SK-N-MC (cell line): ENCODE data around the gene PCED1B.

Experiments
- EZH2 ChIP-seq: fragments of 200-600 bp; sonication (generic); IDR thresholded peaks from one replicate; pipeline ENCODE4 v1.6.1; 2017; ENCODE audit warnings: antibody characterized with exemption
- FOXP2 ChIP-seq: optimal IDR thresholded peaks from 2 replicates; pipeline ENCODE3; 2011; ENCODE audit warnings: mild to moderate bottlenecking, moderate library complexity; ENCODE audit not compliant: insufficient read depth; ENCODE audit errors: extremely low read length, control extremely low read depth
- POLR2AphosphoS5 ChIP-seq: IDR thresholded peaks from 2 replicates; pipeline ENCODE4 v1.6.1; 2012; ENCODE audit warnings: mild to moderate bottlenecking, low read depth, low read length, borderline replicate concordance

DNA sequence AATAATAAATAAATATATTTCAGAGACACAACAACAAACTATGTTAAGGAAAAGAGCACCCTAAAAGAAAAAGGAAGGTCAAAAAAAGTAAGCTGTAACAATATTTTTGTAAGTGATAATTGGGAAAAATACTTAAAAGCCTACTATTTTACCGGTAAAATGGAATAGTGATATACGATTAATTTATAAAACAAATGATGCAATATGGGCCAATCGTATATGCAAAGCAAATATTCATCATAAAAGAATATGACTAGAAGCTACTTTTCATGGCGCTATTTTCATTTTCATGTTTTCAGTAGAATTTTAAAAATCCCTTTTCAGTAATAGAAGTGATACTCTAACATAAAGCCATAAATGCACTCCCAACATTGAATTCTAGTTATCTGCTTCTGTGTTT lies 131.4 kb downstream of the PCED1B start:
- TF ChIP-seq EZH2 = no peak
- TF ChIP-seq POLR2AphosphoS5 = no peak
- no peak for TF ChIP-seq FOXP2
